Coronary artery (tissue), 2 donors: ENCODE results near the gene RBM6.

Experiments
- DNase-seq: peaks from one replicate; pipeline ENCODE4 v3.0.0-alpha.2; 2017; ENCODE audit warnings: low spot score
- H3K27ac ChIP-seq, 2 donors: fragments of 200-600 bp; sonication (generic); one replicate each; pipeline ENCODE4 v1.5.1; 2016 to 2019
- H3K4me3 ChIP-seq: fragments of 200-600 bp; sonication (generic); 2 replicates; pipeline ENCODE4 v1.5.1; 2016; ENCODE audit warnings: mild to moderate bottlenecking, moderate library complexity
- CTCF ChIP-seq: fragments of 200-600 bp; sonication (generic); IDR thresholded peaks from one replicate; pipeline ENCODE4 v1.5.1; 2019; ENCODE audit warnings: antibody characterized with exemption

Gene RBM6

GRCh38 chr3:50089609-50089945 is 149.6 kb downstream of the RBM6 start:
- DNase-seq = no peak
- peak overlapping the region; percentile 87 for H3K4me3 ChIP-seq
- H3K27ac ChIP-seq = peak overlapping the region; percentile 94 to 98
- TF ChIP-seq CTCF = no peak

- peak overlapping the region; percentile 87 for H3K4me3 ChIP-seq
- DNase-seq = no peak
- no peak for TF ChIP-seq CTCF
- no peak overlapping the region for H3K27ac ChIP-seq
These were observed 151.0 kb downstream of the RBM6 start for GRCh38 chr3:50090984-50091383.

GRCh38 chr3:50095352-50095998 is 155.5 kb downstream of the RBM6 start:
- no peak for TF ChIP-seq CTCF
- no peak for DNase-seq
- Histone ChIP-seq H3K4me3 (no peak overlapping the region), H3K27ac (no peak overlapping the region)

- Histone ChIP-seq H3K27ac (no peak overlapping the region), H3K4me3 (no peak overlapping the region)
- no peak for TF ChIP-seq CTCF
- no peak for DNase-seq
These were observed 160.4 kb downstream of the RBM6 start for GRCh38 chr3:50100386-50100785.

GRCh38 chr3:50100956-50101845 is 161.3 kb downstream of the RBM6 start:
- H3K27ac ChIP-seq = no peak overlapping the region
- no peak for TF ChIP-seq CTCF
- DNase-seq = no peak
- no peak overlapping the region for H3K4me3 ChIP-seq

- H3K27ac ChIP-seq = no peak overlapping the region
- no peak for TF ChIP-seq CTCF
- DNase-seq = no peak
- H3K4me3 ChIP-seq = no peak overlapping the region
These were observed 162.6 kb downstream of the RBM6 start for GRCh38 chr3:50102558-50102957.

- H3K4me3 ChIP-seq = no peak overlapping the region
- DNase-seq = no peak
- H3K27ac ChIP-seq = no peak overlapping the region
- no peak for TF ChIP-seq CTCF
These were observed 171.8 kb downstream of the RBM6 start for GRCh38 chr3:50111757-50112156.
